GM12891 (cell line): Measurements from ENCODE around the gene SUCO.

Experiments used
- POLR2A ChIP-seq: IDR thresholded peaks from 2 replicates; pipeline ENCODE4 v1.6.1; 2011; ENCODE audit warnings: low read depth, low read length, control low read depth
- POLR2AphosphoS5 ChIP-seq: IDR thresholded peaks from 2 replicates; pipeline ENCODE4 v1.6.1; 2011; ENCODE audit warnings: low read depth, low read length, control low read depth
- SPI1 ChIP-seq: IDR thresholded peaks from 2 replicates; pipeline ENCODE4 v1.6.1; 2011; ENCODE audit warnings: low read depth, low read length, control low read depth

- no peak for TF ChIP-seq SPI1
- TF ChIP-seq POLR2AphosphoS5, result no peak
- no peak for TF ChIP-seq POLR2A
Observed at GRCh38 chr1:172566196-172566997, 33.4 kb downstream of the SUCO start.
